GM12874 (cell line): ENCODE data around the gene NEUROG3.

Experiments used
- TF ChIP-seq, protein P1 (sequence below): IDR thresholded peaks from 2 replicates; pipeline ENCODE4 v1.5.1; 2011; ENCODE audit warnings: low read depth, mild to moderate bottlenecking, control low read depth, low read length, moderate library complexity; ENCODE audit not compliant: insufficient read depth

NEUROG3 gene

DNA sequence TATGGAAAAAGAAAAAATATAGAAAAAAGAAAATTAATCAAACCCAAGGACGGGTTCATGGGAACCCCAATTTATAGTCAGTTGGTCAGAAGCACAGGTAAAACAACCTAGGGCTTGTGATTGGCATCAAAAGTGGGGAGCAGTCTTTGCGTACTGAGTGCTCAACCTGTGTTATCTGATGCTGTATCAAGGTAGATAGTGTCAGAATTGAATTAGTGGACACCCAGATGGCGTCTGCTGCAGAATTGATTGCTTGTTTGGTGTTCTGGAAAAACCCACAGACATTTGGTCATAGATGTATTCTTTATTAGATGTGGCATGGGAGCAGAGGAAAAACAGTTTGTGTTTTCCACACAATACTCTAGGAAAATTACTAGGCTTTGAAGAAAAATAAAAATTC lies 39.6 kb downstream of the NEUROG3 start:
- TF ChIP-seq, protein P1, sequence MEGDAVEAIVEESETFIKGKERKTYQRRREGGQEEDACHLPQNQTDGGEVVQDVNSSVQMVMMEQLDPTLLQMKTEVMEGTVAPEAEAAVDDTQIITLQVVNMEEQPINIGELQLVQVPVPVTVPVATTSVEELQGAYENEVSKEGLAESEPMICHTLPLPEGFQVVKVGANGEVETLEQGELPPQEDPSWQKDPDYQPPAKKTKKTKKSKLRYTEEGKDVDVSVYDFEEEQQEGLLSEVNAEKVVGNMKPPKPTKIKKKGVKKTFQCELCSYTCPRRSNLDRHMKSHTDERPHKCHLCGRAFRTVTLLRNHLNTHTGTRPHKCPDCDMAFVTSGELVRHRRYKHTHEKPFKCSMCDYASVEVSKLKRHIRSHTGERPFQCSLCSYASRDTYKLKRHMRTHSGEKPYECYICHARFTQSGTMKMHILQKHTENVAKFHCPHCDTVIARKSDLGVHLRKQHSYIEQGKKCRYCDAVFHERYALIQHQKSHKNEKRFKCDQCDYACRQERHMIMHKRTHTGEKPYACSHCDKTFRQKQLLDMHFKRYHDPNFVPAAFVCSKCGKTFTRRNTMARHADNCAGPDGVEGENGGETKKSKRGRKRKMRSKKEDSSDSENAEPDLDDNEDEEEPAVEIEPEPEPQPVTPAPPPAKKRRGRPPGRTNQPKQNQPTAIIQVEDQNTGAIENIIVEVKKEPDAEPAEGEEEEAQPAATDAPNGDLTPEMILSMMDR, result no peak

GRCh38 chr10:69527961-69528360 lies 45.3 kb downstream of the NEUROG3 start:
- TF ChIP-seq, protein P1, result no peak
